ENCODE measurements around the gene TNPO2. TPM values are rescaled to one million over a fixed set of nuclear protein-coding genes. Genes with fewer than 3 reads are reported as not detected.
"Not testable (repeated sequence)": the region's sequence is repeated elsewhere in the genome, so short reads cannot be mapped to it uniquely, and the experiment has no call there.

The TNPO2 gene
- total RNA-seq, 1 experiment from 2014 or later, result 9.3 TPM

DNA sequence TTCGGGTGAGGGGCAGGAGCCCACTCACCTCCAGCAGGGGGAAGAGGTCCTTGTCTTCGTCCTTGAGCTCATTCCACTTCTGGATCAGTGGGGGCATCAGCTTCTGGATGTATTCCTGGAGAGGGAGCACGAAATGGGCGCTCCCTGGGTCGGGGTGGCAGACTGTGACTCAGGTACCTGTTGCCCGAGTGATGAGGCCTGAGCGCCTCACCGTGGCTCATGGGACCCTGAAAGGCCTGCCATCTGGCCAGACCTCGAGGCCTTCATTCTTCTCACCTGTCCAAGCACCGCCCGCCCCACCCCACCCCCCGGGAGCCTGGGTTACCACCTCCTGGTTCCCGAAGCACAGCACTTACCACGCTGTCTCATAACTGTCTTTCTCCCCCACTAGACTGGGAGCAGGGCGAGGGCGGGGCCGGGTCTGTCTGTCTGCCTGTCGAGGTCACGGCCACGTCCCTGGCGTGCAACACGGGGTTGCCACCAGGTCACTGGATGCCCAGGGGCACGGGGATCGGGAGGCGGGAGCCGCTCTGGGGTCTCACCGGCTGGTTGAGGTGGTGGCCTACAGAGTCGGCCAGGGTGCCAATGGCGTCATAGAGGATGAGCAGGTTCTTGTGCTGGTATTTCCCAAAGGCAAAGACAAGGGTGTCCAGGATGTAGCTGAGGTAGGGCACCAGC, 17.9 kb downstream of the TNPO2 start:
- no peak for DNase-seq (ENCODE audit: low spot score)

DNA sequence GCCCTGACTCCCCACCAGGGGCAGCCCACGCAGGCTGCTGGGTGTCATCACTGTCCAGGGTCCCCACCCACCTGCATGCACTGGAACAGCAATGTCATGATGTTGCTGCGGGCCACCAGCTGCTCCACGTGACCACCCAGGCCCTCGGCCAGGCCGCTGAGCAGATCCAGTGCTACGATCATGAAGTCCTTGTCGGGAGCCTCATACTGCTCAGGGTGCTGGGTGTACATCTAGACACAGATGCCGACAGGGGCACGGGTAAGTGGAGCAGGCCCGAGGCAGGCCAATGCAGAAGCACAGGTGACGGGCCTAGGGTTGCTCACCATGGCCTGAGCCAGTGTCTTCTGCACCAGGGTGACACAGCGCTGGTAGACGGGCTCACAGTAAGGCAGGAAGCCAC, 18.6 kb downstream of the TNPO2 start:
- DNase-seq (ENCODE audit: low spot score), result no peak

DNA sequence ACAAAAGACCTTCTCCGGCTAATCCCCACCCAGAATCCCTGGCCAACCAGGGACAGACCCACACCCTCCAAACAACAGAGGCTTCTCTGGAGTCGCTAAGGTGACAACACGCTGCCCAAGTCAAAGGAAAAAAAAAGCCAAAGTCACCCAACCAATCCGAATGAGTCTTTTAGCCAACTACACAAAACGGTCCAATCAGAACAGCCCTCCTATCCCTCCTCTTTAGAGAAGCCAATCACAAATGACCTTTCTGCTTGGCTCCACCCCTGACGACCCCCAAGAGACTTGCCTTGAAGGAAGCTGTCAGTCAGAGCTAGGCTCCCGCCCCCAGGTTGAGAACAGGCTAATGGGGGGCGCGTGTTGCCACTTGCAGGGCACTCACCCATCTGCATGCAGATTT, 20.7 kb downstream of the TNPO2 start:
- DNase-seq (ENCODE audit: low spot score), result peak; percentile 68

DNA sequence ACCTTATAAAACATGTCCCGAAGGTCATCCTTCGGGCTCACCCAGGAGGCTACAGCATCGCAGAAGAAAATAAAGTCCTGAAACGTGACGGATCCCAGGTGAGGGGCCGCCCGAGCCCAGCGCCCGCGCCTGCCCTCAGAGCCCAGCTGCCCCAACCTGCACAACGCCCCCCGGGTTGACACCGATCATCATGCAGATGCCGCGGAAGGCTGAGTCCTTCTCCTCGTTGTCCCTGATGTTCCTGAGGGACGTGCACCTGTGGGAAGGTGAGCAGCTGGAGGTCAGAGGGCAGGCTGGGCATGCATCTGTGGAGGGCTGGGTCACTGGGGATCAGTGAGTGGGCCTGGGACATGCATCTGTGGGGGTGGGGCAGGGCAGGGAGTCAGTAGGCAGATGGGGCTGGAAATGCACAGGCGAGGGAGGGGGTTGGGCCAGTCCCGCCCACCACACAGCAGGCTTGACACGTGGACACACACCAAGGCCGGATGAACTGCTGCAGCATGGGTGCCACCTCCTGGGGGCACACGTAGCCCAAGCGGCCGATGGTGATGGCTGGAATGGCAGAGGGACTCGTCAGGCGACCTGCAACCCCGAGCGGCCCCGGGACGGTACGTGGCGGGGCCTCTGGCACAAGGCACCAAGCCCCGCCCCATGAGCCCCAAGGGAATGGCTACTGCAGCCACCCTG, 22.0 kb downstream of the TNPO2 start:
- DNase-seq (ENCODE audit: low spot score), result no peak

DNA sequence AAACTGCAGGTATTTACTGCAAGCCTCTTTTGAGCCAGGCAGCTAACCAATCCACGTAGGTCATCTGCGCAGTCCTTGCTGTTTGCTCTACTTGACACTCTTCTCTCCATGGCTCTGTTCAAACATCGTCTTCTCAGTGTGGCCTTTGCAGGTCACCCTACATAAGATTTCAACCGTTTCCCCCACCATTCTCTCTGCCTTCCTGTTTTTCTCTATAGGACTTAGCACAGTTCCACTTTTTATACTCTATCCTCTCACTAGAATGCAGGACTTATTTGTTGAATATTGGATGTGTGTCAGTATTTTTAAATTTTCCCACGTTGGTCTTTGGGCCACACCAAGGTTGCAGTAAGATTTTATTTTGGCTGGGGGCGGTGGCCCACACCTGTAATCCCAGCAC, 25.6 kb downstream of the TNPO2 start:
- DNase-seq (ENCODE audit: low spot score), result no peak

DNA sequence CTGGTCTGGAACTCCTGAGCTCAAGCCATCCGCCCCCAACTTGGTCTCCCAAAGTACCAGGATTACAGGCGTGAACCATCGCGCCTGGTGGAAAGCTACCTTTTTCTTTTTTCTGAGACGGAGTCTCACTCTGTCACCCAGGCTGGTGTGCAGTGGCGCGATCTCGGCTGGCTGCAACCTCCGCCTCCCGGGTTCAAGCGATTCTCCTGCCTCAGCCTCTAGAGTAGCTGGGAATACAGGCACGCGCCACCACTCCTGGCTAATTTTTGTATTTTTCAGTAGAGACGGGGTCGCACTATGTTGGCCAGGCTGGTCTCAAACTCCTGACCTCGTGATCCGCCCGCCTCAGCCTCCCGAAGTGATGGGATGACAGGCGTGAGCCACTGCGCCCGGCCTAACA, 26.3 kb downstream of the TNPO2 start:
- not testable (repeated sequence) for DNase-seq (ENCODE audit: low spot score)

DNA sequence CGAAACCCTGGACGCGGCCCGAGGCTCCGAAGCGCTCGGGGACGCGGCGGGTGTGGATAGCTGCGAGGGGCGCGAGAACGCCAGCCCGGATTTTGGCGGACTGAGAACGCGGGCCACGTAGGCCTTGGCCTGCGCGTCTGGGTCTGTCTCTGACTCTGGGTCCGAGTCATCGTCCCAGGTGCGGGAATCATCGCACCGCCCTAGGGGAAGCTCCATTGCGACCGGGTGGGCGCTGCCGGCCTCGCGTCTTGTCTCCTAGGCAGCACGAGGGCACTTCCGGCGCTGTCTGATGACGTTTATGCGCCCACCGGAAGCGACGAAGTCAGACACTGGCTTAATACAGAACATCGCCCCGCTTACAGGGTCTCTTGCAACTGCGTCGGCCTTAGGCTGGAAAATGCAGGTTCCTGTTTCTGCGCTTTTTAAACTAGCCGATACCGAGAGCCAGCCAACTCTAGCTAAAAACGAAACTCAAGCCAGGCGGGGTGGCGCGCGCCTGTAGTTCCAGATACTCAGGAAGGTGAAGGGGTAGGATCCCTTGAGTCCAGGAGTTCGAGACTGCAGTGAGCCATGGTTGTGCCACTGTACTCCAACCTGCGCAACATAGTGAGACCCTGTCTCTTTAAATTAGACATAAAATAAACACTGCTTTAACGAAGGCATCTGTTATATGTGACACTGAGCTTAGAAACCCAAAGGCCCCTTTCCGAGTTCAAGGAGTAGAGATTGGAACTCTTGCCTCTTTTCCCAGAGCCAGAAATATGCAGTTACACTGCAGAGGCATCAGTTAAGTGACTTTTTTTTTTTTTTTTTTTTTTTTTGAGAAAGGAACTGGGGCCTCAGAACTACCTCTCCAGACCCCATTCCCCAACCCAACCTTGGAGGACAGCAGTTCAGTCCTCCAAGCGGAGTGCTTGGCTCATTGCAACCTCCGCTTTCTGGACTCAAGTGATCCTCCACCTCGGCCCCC, 27.1 kb downstream of the TNPO2 start, which contains the start of gene FBXW9:
Gene FBXW9, minus strand, starts transcription at position 266 of the 970 bp plus-strand sequence. Its CDS starts 50 bp downstream, at position 216.
- peak; percentile 90 for DNase-seq (ENCODE audit: low spot score)

DNA sequence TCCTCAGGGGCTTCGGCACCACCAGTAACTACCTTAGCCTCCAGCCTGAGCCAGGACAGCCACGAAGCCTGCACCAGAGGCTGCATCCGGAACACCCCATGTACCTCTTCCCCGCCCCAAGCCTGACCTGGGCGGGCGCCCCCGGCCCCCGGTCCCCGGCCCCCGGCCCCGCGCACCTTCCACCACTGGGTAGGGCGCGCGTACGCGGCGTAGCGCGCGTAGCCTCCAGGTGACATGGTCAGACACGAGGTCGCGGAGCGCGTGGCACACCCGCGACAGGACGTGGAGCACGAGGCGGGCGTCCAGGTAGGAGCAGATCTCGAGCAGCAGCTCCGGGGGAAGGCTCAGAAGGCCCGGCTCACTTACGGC, 27.8 kb downstream of the TNPO2 start:
- DNase-seq (ENCODE audit: low spot score), result no peak

DNA sequence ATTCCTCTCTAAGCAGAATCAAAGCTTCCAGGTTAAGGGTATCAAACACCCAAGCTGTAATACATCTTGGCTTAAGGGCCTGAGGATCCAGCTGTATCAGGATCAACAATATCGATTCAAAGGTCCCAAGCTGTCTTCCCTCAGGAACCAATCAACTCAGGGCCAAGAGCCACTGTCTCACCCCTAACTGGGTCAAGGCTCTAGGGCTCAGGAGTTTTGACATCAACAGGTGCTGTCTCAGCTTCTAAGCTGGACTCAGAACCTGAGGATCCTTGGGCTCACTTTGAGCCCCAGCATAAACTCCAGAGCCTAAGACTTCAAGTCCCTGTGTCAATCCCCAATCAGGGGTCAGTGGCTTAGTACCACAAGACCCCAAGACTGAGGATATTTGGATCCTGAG, 28.2 kb downstream of the TNPO2 start:
- no peak for DNase-seq (ENCODE audit: low spot score)

DNA sequence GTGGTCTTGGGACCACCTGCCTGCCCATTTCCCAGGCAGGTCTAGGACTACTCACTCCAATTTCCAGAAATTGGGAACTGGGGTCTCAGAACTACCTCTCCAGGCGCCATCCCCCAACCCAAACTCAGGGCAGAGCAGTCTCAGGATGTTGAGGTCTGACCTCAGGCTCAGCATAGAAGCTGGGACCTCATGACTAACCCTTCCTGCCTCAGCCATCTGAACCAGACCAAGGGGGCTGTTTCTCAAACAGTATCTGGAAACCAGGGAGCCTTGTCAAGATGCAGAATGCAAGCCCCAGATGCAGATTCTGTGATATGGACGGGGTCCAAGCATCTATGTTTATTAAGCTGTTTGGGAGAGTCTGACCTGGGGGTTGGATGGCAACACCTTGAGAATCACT, 28.6 kb downstream of the TNPO2 start:
- DNase-seq (ENCODE audit: low spot score), result no peak

DNA sequence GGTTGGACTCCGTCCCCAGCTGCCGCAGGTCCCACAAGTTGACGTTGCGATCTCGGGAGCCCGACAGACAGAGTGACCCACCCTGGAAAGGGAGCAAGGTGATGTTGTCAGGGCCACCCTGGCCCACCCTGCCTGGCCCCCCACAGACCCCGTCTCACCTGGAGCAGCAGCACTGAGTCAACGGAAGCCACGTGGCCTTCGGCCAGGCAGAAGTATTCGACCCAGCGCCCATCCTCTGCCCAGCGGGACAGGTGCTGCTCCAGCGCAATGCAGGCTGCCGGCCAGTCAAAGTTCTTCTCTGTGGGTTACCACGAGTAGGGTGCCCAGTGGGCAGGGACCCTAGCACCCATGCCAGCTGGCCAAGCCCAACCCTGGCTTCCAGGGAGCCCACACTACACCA, 29.1 kb downstream of the TNPO2 start:
- DNase-seq (ENCODE audit: low spot score), result no peak

DNA sequence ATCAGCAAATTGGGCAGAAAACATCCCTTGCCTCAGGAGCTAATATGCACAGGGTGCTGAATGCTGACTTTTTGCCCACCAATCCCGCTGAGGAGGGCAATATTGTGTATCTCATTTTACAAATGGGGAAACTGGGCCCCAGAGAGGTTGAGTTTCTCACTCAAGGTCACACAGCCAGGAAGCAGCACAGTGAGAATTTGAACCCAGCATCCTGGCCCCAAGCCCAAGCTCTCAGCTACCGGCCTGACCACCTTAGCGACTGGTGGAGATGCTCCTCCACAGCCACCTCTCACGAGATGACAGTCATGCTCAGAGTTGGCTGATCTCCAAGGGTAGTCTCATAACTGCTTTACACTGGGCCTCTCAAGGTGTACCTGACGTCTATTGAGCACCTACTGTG, 30.8 kb downstream of the TNPO2 start:
- DNase-seq (ENCODE audit: low spot score), result no peak

DNA sequence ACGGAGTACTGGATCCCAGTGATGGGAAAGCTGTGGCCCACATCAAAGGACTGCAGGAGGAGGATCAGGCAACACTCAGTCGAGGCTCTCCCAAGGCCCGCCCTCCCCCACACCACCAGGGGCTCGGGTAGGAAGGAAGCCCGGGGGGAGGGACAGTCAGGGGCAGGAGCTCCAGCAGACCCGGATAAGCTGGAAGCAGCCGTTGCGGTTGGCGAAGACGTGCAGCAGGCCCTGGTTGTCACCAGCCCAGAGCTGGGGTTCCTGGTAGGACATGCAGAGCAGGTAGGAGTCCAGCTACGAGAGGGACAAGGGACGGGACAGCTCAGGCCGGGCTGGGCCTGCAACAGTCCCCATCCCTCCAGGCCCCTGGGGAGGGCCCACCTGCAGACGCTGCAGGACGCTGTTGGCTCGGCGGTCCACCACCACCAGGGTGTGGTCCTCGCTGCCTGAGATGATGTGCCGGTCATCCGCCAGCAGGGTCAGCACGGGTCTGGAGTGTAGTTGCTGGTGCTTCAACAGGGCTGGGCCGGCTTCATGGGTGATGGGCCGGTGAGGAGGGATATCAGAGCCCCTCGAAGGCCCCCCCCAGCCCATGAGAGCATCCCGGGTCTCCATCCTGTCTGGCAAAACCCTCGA, 34.0 kb downstream of the TNPO2 start:
- DNase-seq (ENCODE audit: low spot score), result no peak

DNA sequence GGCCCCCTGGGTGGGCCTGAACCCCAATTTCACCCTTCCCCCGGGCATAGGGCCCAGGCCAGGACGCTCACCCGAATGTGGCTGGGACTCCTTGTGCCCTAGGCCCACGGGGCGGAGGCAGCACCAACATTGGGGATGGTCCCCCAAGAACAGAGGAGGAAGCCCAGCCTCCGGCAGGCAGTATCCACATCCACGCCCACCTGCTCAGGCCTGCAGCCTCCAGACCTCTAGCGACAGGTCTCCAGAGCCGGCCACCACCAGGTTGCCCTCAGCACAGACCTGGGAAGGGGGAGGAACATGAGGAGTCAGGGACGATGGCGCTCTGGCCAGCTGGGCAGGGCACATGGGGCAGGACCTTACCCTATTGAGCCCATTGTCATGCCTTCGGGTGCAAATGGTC, 34.7 kb downstream of the TNPO2 start:
- DNase-seq (ENCODE audit: low spot score), result no peak

DNA sequence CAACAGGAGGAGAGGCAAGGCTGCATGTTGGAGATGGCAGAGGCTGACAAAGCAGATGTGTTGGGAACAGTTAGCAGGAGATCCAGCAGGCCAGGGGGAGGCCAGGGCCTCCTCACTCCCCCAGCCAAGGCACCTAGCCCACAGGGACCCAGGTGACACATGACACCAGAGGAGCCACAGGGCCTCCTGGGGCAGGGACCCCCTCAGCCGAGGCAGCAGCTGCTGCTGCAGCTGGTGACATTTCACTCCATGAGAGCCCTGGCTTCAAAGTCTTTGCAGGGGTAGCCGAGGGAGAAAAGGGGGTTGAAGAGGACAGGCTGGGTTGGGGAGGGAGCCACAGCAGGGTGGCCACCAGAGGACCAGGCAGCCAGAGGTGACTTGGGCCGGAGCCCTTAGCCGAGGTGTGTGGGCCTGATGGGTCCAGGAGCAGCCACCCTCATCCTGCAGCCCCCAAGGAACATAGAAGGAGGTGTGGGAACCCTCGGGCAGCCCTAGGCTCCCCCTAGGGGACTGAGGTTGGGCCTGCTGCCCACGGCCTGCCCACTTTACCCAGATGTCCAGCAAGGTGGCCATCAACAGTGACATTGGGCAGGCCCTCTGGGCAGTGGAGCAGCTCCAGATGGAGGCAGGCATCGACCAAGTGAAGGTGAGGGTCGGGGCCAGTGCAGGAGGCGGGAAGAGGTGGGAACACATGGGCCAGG, 36.1 kb downstream of the TNPO2 start, which contains the start of gene GNG14:
Gene GNG14, plus strand, starts transcription at position 503 of the 701 bp plus-strand sequence. Its CDS starts 51 bp downstream, at position 554.
- no peak for DNase-seq (ENCODE audit: low spot score)

DNA sequence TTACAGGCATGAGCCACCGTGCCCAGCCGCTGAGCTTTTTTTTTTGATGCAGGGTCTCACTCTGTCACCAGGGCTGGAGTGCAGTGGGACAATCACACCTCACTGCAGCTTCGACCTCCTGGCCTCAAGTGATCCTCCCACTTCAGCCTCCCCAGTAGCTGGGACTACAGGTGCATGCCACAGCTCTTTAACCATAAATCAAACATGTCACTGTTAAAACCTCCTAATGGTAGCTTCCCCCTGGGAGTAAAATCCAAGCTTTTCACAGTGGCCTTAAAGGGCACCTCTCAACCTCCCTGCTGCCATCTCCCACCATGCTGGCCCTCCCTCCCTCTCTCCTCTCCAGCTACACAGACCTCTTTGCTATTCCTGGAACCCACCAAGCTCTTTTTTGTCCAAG, 37.9 kb downstream of the TNPO2 start:
- DNase-seq (ENCODE audit: low spot score), result no peak

DNA sequence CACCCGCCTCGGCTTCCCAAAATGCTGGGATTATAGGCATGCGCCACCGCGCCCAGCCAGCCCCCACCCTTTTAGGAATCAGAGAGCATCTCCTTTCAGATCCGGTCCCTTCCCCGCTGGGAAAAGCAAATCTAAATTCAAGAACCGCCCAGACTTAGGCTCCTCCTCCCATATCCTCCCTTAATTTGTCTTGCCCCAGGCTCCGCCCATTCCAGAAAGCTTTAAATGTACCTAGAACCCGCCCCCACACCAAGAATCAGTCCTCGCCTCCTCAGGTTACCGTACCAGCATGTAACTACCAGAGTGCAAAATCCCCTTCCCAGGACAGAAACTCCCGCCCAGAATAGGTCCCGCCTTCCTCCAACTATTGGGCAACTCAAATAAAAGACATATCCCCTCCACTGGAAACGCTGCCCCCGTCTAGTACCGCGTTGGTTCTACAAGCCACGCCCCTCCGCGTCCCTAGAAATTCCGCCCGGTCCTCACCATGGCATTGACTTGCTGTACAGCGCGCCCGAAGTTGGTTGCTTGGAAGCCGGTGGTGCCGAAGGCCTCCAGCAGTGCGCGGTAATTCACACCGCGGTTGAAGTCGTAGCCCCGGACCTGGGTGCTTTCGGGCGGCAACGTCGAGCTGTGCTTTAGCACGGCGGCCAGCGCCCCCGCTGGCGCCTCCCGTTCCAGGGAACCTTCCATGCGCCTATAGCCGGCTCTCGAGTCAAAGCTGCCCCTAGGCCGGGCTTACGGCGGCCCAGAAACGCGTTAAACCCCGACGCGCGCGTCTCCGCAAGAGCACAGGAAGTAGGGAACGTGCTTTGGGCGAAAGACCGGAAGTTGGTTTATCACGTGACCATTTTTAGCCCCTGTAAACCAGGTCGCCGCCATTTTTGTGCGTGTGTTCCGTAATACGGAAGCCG, 42.4 kb downstream of the TNPO2 start, which contains the start of gene DHPS:
Gene DHPS, minus strand, starts transcription at position 807 of the 914 bp plus-strand sequence. Its CDS starts 114 bp downstream, at position 693.
- DNase-seq (ENCODE audit: low spot score), result peak; percentile 99

DNA sequence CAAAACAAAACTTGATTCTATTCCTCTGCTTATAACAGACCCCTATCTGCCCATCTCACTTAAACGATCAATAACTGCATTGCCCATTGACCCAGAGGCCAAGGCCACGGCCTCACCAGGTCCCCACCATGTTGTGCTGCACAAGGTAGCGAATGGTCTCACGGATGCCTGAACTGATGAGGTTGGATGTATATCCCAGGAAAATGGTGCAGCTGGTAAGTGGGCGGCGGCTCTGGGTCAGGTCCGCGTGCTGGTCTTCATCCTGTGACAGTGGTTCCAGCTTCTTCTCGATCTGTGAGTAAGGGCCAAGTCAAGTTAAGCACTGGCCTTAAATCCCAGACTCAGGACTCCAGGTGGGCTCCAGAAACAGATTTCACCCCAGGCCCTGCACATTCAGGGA, 43.7 kb downstream of the TNPO2 start:
- DNase-seq (ENCODE audit: low spot score), result no peak

DNA sequence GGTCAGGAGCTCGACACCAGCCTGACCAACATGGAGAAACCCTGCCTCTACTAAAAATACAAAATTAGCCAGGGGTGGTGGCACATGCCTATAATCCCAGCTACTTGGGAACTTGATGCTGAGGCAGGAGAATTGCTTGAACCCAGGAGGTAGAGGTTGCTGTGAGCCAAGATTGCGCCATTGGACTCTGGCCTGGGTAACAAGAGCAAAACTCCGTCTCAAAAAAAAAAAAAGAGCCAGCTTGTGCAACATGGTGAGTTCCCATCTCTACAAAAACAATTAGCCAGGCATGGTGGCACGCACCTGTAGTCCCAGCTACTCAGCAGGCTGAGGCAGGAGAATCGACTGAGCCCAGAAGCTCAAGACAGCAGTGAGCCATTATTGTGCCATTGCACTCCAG, 45.7 kb downstream of the TNPO2 start:
- DNase-seq (ENCODE audit: low spot score), result not testable (repeated sequence)

DNA sequence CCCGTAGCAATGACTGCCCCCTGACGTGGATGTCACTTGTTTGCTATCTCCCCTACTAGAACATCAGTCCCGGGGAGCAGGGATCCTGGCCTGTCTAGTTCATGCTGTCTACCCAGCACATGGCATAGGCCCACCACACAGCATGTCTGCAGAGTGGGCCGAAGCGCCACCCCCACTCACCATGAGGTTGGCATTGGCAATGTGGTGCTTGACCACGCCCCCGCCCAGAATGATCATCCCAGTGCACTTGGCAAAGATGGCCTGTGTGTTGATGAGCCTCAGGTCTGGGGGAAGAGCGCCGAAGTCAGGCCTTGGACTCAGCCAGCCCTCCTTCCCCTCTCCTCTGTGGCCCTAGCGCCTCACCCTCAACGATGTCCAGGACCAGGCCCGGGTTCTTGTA, 46.8 kb downstream of the TNPO2 start:
- no peak for DNase-seq (ENCODE audit: low spot score)
